Endothelial cell (in vitro differentiated cells): ENCODE results near the gene FXYD7. TPM values are rescaled to one million over a fixed set of nuclear protein-coding genes. Genes with fewer than 3 reads are reported as not detected.

ENCODE experiments used
- DNase-seq: peaks from one replicate; pipeline ENCODE4 v3.0.0; 2021; ENCODE audit warnings: low spot score
- H3K27ac Mint-ChIP-seq: one replicate; pipeline ENCODE4 v1.8.0; 2021; ENCODE audit warnings: mixed read lengths, inconsistent platforms; ENCODE audit not compliant: unreplicated experiment
- H3K27me3 Mint-ChIP-seq: one replicate; pipeline ENCODE4 v1.8.0; 2021; ENCODE audit warnings: mild to moderate bottlenecking, moderate library complexity, mixed read lengths, inconsistent platforms; ENCODE audit not compliant: unreplicated experiment
- H3K36me3 Mint-ChIP-seq: one replicate; pipeline ENCODE4 v1.8.0; 2021; ENCODE audit warnings: mild to moderate bottlenecking, low read depth, mixed read lengths, inconsistent platforms; ENCODE audit not compliant: unreplicated experiment
- H3K4me1 Mint-ChIP-seq: one replicate; pipeline ENCODE4 v1.8.0; 2021; ENCODE audit warnings: mild to moderate bottlenecking, mixed read lengths, inconsistent platforms; ENCODE audit not compliant: unreplicated experiment
- H3K4me3 Mint-ChIP-seq: one replicate; pipeline ENCODE4 v1.8.0; 2021; ENCODE audit warnings: mild to moderate bottlenecking, mixed read lengths, inconsistent platforms; ENCODE audit not compliant: unreplicated experiment
- H3K9me3 Mint-ChIP-seq: one replicate; pipeline ENCODE4 v1.8.0; 2021; ENCODE audit warnings: mixed read lengths, inconsistent platforms; ENCODE audit not compliant: unreplicated experiment
- CTCF ChIP-seq: fragments of 200-600 bp; sonication (generic); IDR thresholded peaks from one replicate; pipeline ENCODE4 v1.5.0; 2021; ENCODE audit warnings: antibody characterized with exemption; ENCODE audit not compliant: unreplicated experiment
- total RNA-seq: library from RNA; stranded (reverse); fragmentation: NEBNext Ultra II Directional; extraction: Animal tissue kit (Norgen Biotek cat#: 25700); gene quantifications from one replicate; pipeline ENCODE4 v1.2.1, GENCODE V29; 2021; ENCODE audit not compliant: unreplicated experiment

The FXYD7 gene
- total RNA-seq, 1 donor from 2014 or later: 0.67 TPM

GRCh38 chr19:35105411-35106290 is 37.4 kb upstream of the FXYD7 start:
- peaks cover 11% of the 10 kb centered on the region for H3K27me3 Mint-ChIP-seq
- no peak for TF ChIP-seq CTCF
- no peak overlapping the region for H3K4me3 Mint-ChIP-seq
- DNase-seq: no peak
- no peak overlapping the region for H3K27ac Mint-ChIP-seq
- H3K36me3 Mint-ChIP-seq: peaks cover 5% of the 10 kb centered on the region
- H3K9me3 Mint-ChIP-seq: no peaks in the 10 kb centered on the region
- H3K4me1 Mint-ChIP-seq: peaks cover 1% of the 10 kb centered on the region

- Mint-ChIP-seq H3K9me3 (no peaks in the 10 kb centered on the region), H3K27me3 (peaks cover 7% of the 10 kb centered on the region), H3K4me3 (no peak overlapping the region), H3K36me3 (peaks cover 5% of the 10 kb centered on the region), H3K4me1 (peaks cover 4% of the 10 kb centered on the region), H3K27ac (no peak overlapping the region)
- no peak for DNase-seq
- no peak for TF ChIP-seq CTCF
Measured at GRCh38 chr19:35106291-35106583, 36.8 kb upstream of the FXYD7 start.

- Mint-ChIP-seq H3K36me3 (peaks cover 5% of the 10 kb centered on the region), H3K4me1 (peaks cover 6% of the 10 kb centered on the region), H3K9me3 (no peaks in the 10 kb centered on the region), H3K27me3 (peaks cover 7% of the 10 kb centered on the region), H3K4me3 (no peak overlapping the region), H3K27ac (no peak overlapping the region)
- no peak for TF ChIP-seq CTCF
- no peak for DNase-seq
Measured at GRCh38 chr19:35106898-35107541, 36.0 kb upstream of the FXYD7 start.

GRCh38 chr19:35107545-35107944 is 35.5 kb upstream of the FXYD7 start:
- no peak for DNase-seq
- no peak overlapping the region for H3K27ac Mint-ChIP-seq

More at GRCh38 chr19:35107545-35107944, 35.5 kb upstream of the FXYD7 start:
- no peaks in the 10 kb centered on the region for H3K9me3 Mint-ChIP-seq
- H3K27me3 Mint-ChIP-seq: peaks cover 7% of the 10 kb centered on the region
- no peak for TF ChIP-seq CTCF
- peaks cover 5% of the 10 kb centered on the region for H3K36me3 Mint-ChIP-seq
- H3K4me3 Mint-ChIP-seq: no peak overlapping the region
- H3K4me1 Mint-ChIP-seq: peaks cover 7% of the 10 kb centered on the region
